Neural progenitor cell (in vitro differentiated cells): Measurements from ENCODE around the gene PLCL1. TPM values are rescaled to one million over a fixed set of nuclear protein-coding genes. Genes with fewer than 3 reads are reported as not detected.

Experiments used
- DNase-seq: peaks from one replicate; pipeline ENCODE4 v3.0.0-alpha.2; 2016; ENCODE audit warnings: low spot score
- H2AFZ ChIP-seq: fragments of 200-600 bp; sonication (generic); replicated peaks from 2 replicates; pipeline ENCODE4 v1.6.1; 2016; ENCODE audit warnings: antibody characterized with exemption
- H3F3A ChIP-seq: fragments of 200-600 bp; sonication (generic); 2 replicates; pipeline ENCODE4 v1.6.1; 2016; ENCODE audit warnings: antibody characterized with exemption, low read depth
- H3K27ac ChIP-seq: fragments of 200-600 bp; sonication (generic); 2 replicates; pipeline ENCODE4 v1.5.1; 2016; ENCODE audit warnings: mild to moderate bottlenecking
- H3K27me3 ChIP-seq: fragments of 200-600 bp; sonication (generic); 2 replicates; pipeline ENCODE4 v1.6.1; 2016; ENCODE audit warnings: mild to moderate bottlenecking, moderate library complexity
- H3K36me3 ChIP-seq: fragments of 200-600 bp; sonication (generic); 2 replicates; pipeline ENCODE4 v1.5.1; 2016
- H3K4me1 ChIP-seq: fragments of 200-600 bp; sonication (generic); 2 replicates; pipeline ENCODE4 v1.6.1; 2016; ENCODE audit warnings: mixed run types
- H3K4me2 ChIP-seq: fragments of 200-600 bp; sonication (generic); 2 replicates; pipeline ENCODE4 v1.6.1; 2016
- H3K4me3 ChIP-seq: fragments of 200-600 bp; sonication (generic); 2 replicates; pipeline ENCODE4 v1.5.1; 2016
- H3K79me2 ChIP-seq: fragments of 200-600 bp; sonication (generic); 2 replicates; pipeline ENCODE4 v1.6.1; 2016; ENCODE audit warnings: low read depth
- H3K9ac ChIP-seq: fragments of 200-600 bp; sonication (generic); 2 replicates; pipeline ENCODE4 v1.6.1; 2016
- H3K9me3 ChIP-seq: fragments of 200-600 bp; sonication (generic); 2 replicates; pipeline ENCODE4 v1.5.1; 2016; ENCODE audit warnings: low read depth
- H4K20me1 ChIP-seq: fragments of 200-600 bp; sonication (generic); 2 replicates; pipeline ENCODE4 v1.6.1; 2016; ENCODE audit warnings: low read depth
- H3K27ac Mint-ChIP-seq: 3 replicates; pipeline ENCODE4 v1.8.0; 2021; ENCODE audit warnings: mixed read lengths
- H3K27me3 Mint-ChIP-seq: 2 replicates; pipeline ENCODE4 v1.8.0; 2022; ENCODE audit warnings: low read depth, mild to moderate bottlenecking, inconsistent platforms, moderate library complexity, mixed read lengths; ENCODE audit not compliant: insufficient read depth
- H3K36me3 Mint-ChIP-seq: 3 replicates; pipeline ENCODE4 v1.8.0; 2021; ENCODE audit warnings: mixed read lengths
- H3K4me1 Mint-ChIP-seq: 3 replicates; pipeline ENCODE4 v1.8.0; 2021; ENCODE audit warnings: mixed read lengths
- H3K4me3 Mint-ChIP-seq: 3 replicates; pipeline ENCODE4 v1.8.0; 2021; ENCODE audit warnings: mild to moderate bottlenecking, moderate library complexity, mixed read lengths
- H3K9me3 Mint-ChIP-seq: 3 replicates; pipeline ENCODE4 v1.8.0; 2020; ENCODE audit warnings: mixed read lengths
- CTCF ChIP-seq: fragments of 200-600 bp; sonication (generic); IDR thresholded peaks from 2 replicates; pipeline ENCODE4 v1.5.1; 2017; ENCODE audit warnings: antibody characterized with exemption, mild to moderate bottlenecking
- EZH2 ChIP-seq: fragments of 200-600 bp; sonication (generic); IDR thresholded peaks from 2 replicates; pipeline ENCODE4 v1.6.1; 2017; ENCODE audit warnings: antibody characterized with exemption, mild to moderate bottlenecking, moderate library complexity
- EZH2phosphoT487 ChIP-seq: fragments of 200-600 bp; sonication (generic); IDR thresholded peaks from 2 replicates; pipeline ENCODE4 v1.6.1; 2017; ENCODE audit warnings: antibody characterized with exemption
- total RNA-seq: library from RNA; depleted of rRNA; stranded (reverse); fragments of >200 nt; gene quantifications from 2 replicates; pipeline ENCODE4 v1.2.3, GENCODE V29; 2015; ENCODE audit warnings: low replicate concordance

Gene PLCL1
- total RNA-seq, 1 donor from 2014 or later, result 0.41 TPM

GRCh38 chr2:197814526-197814925 lies 10.1 kb downstream of the PLCL1 start:
- no peak for TF ChIP-seq CTCF
- TF ChIP-seq EZH2, result no peak
- no peak for TF ChIP-seq EZH2phosphoT487
- DNase-seq, result no peak
- H3K27me3 Mint-ChIP-seq, result peaks cover 1% of the 10 kb centered on the region
- Histone ChIP-seq H3K4me3 (no peak overlapping the region), H2AFZ (no peak overlapping the region), H3K4me1 (no peaks in the 10 kb centered on the region), H4K20me1 (no peaks in the 10 kb centered on the region), H3K36me3 (no peaks in the 10 kb centered on the region), H3K9me3 (no peaks in the 10 kb centered on the region), H3K9ac (no peak overlapping the region), H3K27me3 (no peaks in the 10 kb centered on the region), H3K79me2 (no peaks in the 10 kb centered on the region), H3K27ac (no peak overlapping the region), H3K4me2 (no peak overlapping the region), H3F3A (no peaks in the 10 kb centered on the region)
- H3K9me3 Mint-ChIP-seq, result no peaks in the 10 kb centered on the region
- no peaks in the 10 kb centered on the region for H3K4me1 Mint-ChIP-seq
- no peak overlapping the region for H3K4me3 Mint-ChIP-seq
- H3K36me3 Mint-ChIP-seq, result no peaks in the 10 kb centered on the region
- no peak overlapping the region for H3K27ac Mint-ChIP-seq

GRCh38 chr2:197821550-197822289 lies 17.3 kb downstream of the PLCL1 start:
- Histone ChIP-seq H4K20me1 (no peaks in the 10 kb centered on the region), H3K36me3 (no peaks in the 10 kb centered on the region), H3F3A (no peaks in the 10 kb centered on the region), H3K4me3 (no peak overlapping the region), H3K9me3 (no peaks in the 10 kb centered on the region), H3K4me2 (no peak overlapping the region), H3K9ac (no peak overlapping the region), H3K27me3 (no peaks in the 10 kb centered on the region), H3K79me2 (no peaks in the 10 kb centered on the region), H3K27ac (no peak overlapping the region), H3K4me1 (no peaks in the 10 kb centered on the region), H2AFZ (no peak overlapping the region)
- DNase-seq, result no peak
- H3K27ac Mint-ChIP-seq, result no peak overlapping the region
- no peaks in the 10 kb centered on the region for H3K4me1 Mint-ChIP-seq
- no peaks in the 10 kb centered on the region for H3K9me3 Mint-ChIP-seq
- TF ChIP-seq CTCF (no peak), EZH2 (no peak), EZH2phosphoT487 (no peak)
- H3K27me3 Mint-ChIP-seq, result no peaks in the 10 kb centered on the region
- H3K36me3 Mint-ChIP-seq, result no peaks in the 10 kb centered on the region
- H3K4me3 Mint-ChIP-seq, result no peak overlapping the region

GRCh38 chr2:197822333-197822732 lies 17.9 kb downstream of the PLCL1 start:
- no peaks in the 10 kb centered on the region for H3K9me3 Mint-ChIP-seq
- no peaks in the 10 kb centered on the region for H3F3A ChIP-seq
- no peak for TF ChIP-seq EZH2phosphoT487
- no peak for TF ChIP-seq EZH2
- no peak for TF ChIP-seq CTCF
- no peaks in the 10 kb centered on the region for H3K27me3 ChIP-seq
- no peak overlapping the region for H3K9ac ChIP-seq
- H3K4me1 Mint-ChIP-seq, result no peaks in the 10 kb centered on the region
- H3K4me3 Mint-ChIP-seq, result no peak overlapping the region
- H3K4me2 ChIP-seq, result no peak overlapping the region
- no peaks in the 10 kb centered on the region for H3K79me2 ChIP-seq
- no peaks in the 10 kb centered on the region for H3K27me3 Mint-ChIP-seq
- no peaks in the 10 kb centered on the region for H3K36me3 ChIP-seq
- no peaks in the 10 kb centered on the region for H3K36me3 Mint-ChIP-seq
- H3K27ac ChIP-seq, result no peak overlapping the region
- no peak overlapping the region for H2AFZ ChIP-seq
- H3K4me1 ChIP-seq, result no peaks in the 10 kb centered on the region
- DNase-seq, result no peak
- no peak overlapping the region for H3K4me3 ChIP-seq
- no peaks in the 10 kb centered on the region for H4K20me1 ChIP-seq
- H3K9me3 ChIP-seq, result no peaks in the 10 kb centered on the region
- no peak overlapping the region for H3K27ac Mint-ChIP-seq
